Suprapubic skin (tissue), 4 donors: ENCODE results near the gene PMF1. TPM values are rescaled to one million over a fixed set of nuclear protein-coding genes. Genes with fewer than 3 reads are reported as not detected.
"Not testable (repeated sequence)": the region's sequence is repeated elsewhere in the genome, so short reads cannot be mapped to it uniquely, and the experiment has no call there.

Experiments
- DNase-seq, 2 donors: peaks; one replicate each; pipeline ENCODE4 v3.0.0-alpha.2; 2019; ENCODE audit warnings: low spot score in 2 of 2
- H3K27ac ChIP-seq: fragments of 200-600 bp; sonication (generic); one replicate; pipeline ENCODE4 v1.5.1; 2019
- H3K27me3 ChIP-seq: fragments of 200-600 bp; sonication (generic); one replicate; pipeline ENCODE4 v1.5.1; 2019
- H3K36me3 ChIP-seq: fragments of 200-600 bp; sonication (generic); one replicate; pipeline ENCODE4 v1.5.1; 2019
- H3K4me1 ChIP-seq: fragments of 200-600 bp; sonication (generic); one replicate; pipeline ENCODE4 v1.5.1; 2019
- H3K4me3 ChIP-seq: fragments of 200-600 bp; sonication (generic); one replicate; pipeline ENCODE4 v1.5.1; 2019; ENCODE audit warnings: mild to moderate bottlenecking
- H3K9me3 ChIP-seq: fragments of 200-600 bp; sonication (generic); one replicate; pipeline ENCODE4 v1.5.1; 2019
- CTCF ChIP-seq, 2 donors: fragments of 200-600 bp in 1 of 2; fragments of 450-650 bp in 1 of 2; sonication (generic) in 1 of 2; IDR thresholded peaks; one replicate each; pipeline ENCODE4 v1.5.1; 2016 to 2019; ENCODE audit warnings: antibody characterized with exemption in 2 of 2, mild to moderate bottlenecking in 1 of 2, moderate library complexity in 1 of 2
- EP300 ChIP-seq: sonication (generic); formaldehyde crosslinking; IDR thresholded peaks from one replicate; pipeline ENCODE4 v1.6.1; 2017; ENCODE audit warnings: antibody characterized with exemption
- POLR2A ChIP-seq, 2 donors: fragments of 450-650 bp; IDR thresholded peaks; one replicate each; pipeline ENCODE4 v1.6.1; 2017; ENCODE audit warnings: antibody characterized with exemption in 2 of 2, mild to moderate bottlenecking in 2 of 2, moderate library complexity in 2 of 2
- POLR2AphosphoS5 ChIP-seq, 3 donors: sonication (generic); formaldehyde crosslinking; IDR thresholded peaks; one replicate each; pipeline ENCODE4 v1.6.1; 2017; ENCODE audit warnings: antibody characterized with exemption in 3 of 3
- WGBS: methylation state at CpG from one replicate; pipeline ENCODE4 v1.1.5; 2018; 5-methylcytosine and 5-hydroxymethylcytosine counted together
- total RNA-seq, 4 donors: library from RNA; depleted of rRNA; stranded (reverse); fragments of >200 nt; gene quantifications; one replicate each; pipeline ENCODE4 v1.1.0, GENCODE V29; 2016

Gene PMF1
- total RNA-seq, 4 donors from 2014 or later, result 42.7 to 74.3 (median 70.1) TPM

DNA sequence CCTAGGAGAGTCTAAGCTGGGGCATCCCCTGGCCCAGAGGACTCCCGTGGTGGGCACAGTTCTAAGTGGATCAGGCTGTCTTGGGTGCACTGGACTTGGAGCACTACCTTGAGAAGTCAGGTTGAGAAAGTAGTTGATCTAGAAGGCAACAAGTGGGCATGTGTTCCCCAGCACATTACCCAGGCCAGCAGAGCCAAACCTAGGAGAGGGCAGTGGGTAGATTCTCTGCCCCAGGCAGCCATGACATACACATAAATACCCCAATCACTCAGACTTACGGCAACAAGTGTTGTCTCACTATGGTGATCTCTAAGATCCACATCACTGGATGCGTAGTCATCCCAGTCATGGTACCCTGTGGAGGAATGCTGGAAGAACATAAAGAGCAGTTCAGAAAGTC is 1.6 kb upstream of the PMF1 start:
- Histone ChIP-seq H3K27ac (no peak overlapping the region), H3K27me3 (no peaks in the 10 kb centered on the region), H3K36me3 (peaks cover 42% of the 10 kb centered on the region), H3K9me3 (no peaks in the 10 kb centered on the region), H3K4me1 (peaks cover 24% of the 10 kb centered on the region), H3K4me3 (no peak overlapping the region)
- 94% methylated on average over 2 of the region's 3 CpGs for WGBS
- DNase-seq, result no peak
- TF ChIP-seq EP300, result no peak
- TF ChIP-seq POLR2AphosphoS5 (IDR thresholded peaks at IDR 0.05), result no peak
- TF ChIP-seq CTCF (IDR thresholded peaks at IDR 0.05), result no peak
- TF ChIP-seq POLR2A (IDR thresholded peaks at IDR 0.05), result no peak

DNA sequence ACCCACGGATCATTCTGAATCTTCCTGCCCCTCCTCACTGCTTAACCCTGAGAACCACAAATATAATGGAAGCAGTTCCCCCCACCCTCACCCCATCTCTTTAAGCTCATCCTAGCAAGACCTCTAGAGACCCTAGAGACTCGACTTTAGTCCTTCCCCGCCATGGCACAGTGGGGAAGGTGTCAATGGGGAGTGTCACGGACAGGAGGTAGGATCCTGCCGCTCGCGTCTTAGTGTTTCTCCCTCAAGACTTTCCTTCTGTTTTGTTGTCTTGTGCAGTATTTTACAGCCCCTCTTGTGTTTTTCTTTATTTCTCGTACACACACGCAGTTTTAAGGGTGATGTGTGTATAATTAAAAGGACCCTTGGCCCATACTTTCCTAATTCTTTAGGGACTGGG is 677 bp upstream of the PMF1 start:
- peaks cover 24% of the 10 kb centered on the region for H3K4me1 ChIP-seq
- TF ChIP-seq CTCF (IDR thresholded peaks at IDR 0.05) (no peak), POLR2A (IDR thresholded peaks at IDR 0.05) (no peak), EP300 (no peak), POLR2AphosphoS5 (IDR thresholded peaks at IDR 0.05) (no peak)
- H3K27me3 ChIP-seq, result no peaks in the 10 kb centered on the region
- WGBS, result 82% methylated on average over 9 of the region's 9 CpGs
- no peaks in the 10 kb centered on the region for H3K9me3 ChIP-seq
- H3K36me3 ChIP-seq, result peaks cover 33% of the 10 kb centered on the region
- DNase-seq, result no peak
- peak overlapping the region; percentile 54 for H3K4me3 ChIP-seq
- peak overlapping the region; percentile 95 for H3K27ac ChIP-seq

GRCh38 chr1:156213644-156213966 is 798 bp downstream of the PMF1 start:
- peaks cover 20% of the 10 kb centered on the region for H3K36me3 ChIP-seq
- peak overlapping the region; percentile 54 for H3K4me3 ChIP-seq
- no peak for TF ChIP-seq POLR2AphosphoS5 (IDR thresholded peaks at IDR 0.05)
- H3K4me1 ChIP-seq, result peaks cover 39% of the 10 kb centered on the region
- no peak for DNase-seq
- H3K27ac ChIP-seq, result peak overlapping the region; percentile 95
- WGBS, result 14% methylated on average over 11 of the region's 11 CpGs
- H3K9me3 ChIP-seq, result no peaks in the 10 kb centered on the region
- no peaks in the 10 kb centered on the region for H3K27me3 ChIP-seq

DNA sequence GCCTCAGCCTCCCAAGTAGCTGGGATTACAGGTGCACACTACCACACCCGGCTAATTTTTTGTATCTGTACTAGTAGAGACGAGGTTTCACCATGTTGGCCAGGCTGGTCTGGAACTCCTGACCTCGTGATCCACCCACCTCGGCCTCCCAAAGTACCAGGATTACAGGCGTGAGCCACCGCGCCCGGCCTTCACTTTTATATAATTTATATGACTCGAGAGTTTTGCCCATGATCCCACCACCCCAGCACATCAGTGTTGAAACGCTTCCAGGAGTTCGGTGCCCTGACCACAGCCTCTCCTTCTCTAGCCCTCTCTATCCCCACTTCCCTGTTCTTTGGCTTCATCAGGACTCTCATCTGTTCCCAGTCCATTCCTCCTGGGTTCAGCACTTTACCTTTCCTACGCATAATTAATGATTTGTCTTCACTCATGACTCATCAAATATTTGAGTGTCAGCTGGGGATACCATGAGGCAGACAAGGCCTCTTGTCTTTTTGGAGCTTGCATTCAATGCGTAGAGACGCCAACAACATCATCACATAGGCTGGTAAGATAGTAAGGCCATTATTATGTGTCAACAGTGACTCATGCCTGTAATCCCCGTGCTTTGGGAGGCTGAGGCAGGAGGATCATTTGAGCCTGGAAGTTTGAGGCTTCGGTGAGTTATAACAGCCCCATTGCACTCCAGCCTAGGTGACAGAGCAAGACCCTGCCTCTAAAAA is 1.4 kb downstream of the PMF1 start:
- Histone ChIP-seq H3K36me3 (peaks cover 16% of the 10 kb centered on the region), H3K27me3 (no peaks in the 10 kb centered on the region), H3K4me3 (peak overlapping the region; percentile 54), H3K27ac (peak overlapping the region; percentile 95), H3K9me3 (no peaks in the 10 kb centered on the region), H3K4me1 (peaks cover 39% of the 10 kb centered on the region)
- TF ChIP-seq EP300 (no peak), POLR2AphosphoS5 (IDR thresholded peaks at IDR 0.05) (no peak), CTCF (IDR thresholded peaks at IDR 0.05) (no peak), POLR2A (IDR thresholded peaks at IDR 0.05) (no peak)
- no peak for DNase-seq
- 73% methylated on average over 16 of the region's 16 CpGs for WGBS

GRCh38 chr1:156216361-156217086 is 3.7 kb downstream of the PMF1 start:
- not testable (repeated sequence) for H3K9me3 ChIP-seq, H3K27me3 ChIP-seq, H3K27ac ChIP-seq, H3K4me3 ChIP-seq, DNase-seq
- peaks cover 39% of the 10 kb centered on the region for H3K4me1 ChIP-seq
- WGBS, result 98% methylated on average over 54 of the region's 55 CpGs
- peaks cover 15% of the 10 kb centered on the region for H3K36me3 ChIP-seq

- H3K4me1 ChIP-seq, result peaks cover 34% of the 10 kb centered on the region
- DNase-seq, result no peak
- WGBS, result 17% methylated on average over 2 of the region's 2 CpGs
- TF ChIP-seq EP300 (no peak), CTCF (IDR thresholded peaks at IDR 0.05) (no peak), POLR2AphosphoS5 (IDR thresholded peaks at IDR 0.05) (no peak), POLR2A (IDR thresholded peaks at IDR 0.05) (no peak)
- no peaks in the 10 kb centered on the region for H3K9me3 ChIP-seq
- peaks cover 28% of the 10 kb centered on the region for H3K36me3 ChIP-seq
- no peak overlapping the region for H3K4me3 ChIP-seq
- peak overlapping the region; percentile 55 for H3K27ac ChIP-seq
- no peaks in the 10 kb centered on the region for H3K27me3 ChIP-seq
These were observed 5.1 kb downstream of the PMF1 start for GRCh38 chr1:156217871-156218270.
